EL (cell line): ENCODE data around the gene VAC14.

Experiments
- DNase-seq: peaks from one replicate; pipeline ENCODE4 v3.0.0-alpha.2; 2016

The VAC14 gene

DNA sequence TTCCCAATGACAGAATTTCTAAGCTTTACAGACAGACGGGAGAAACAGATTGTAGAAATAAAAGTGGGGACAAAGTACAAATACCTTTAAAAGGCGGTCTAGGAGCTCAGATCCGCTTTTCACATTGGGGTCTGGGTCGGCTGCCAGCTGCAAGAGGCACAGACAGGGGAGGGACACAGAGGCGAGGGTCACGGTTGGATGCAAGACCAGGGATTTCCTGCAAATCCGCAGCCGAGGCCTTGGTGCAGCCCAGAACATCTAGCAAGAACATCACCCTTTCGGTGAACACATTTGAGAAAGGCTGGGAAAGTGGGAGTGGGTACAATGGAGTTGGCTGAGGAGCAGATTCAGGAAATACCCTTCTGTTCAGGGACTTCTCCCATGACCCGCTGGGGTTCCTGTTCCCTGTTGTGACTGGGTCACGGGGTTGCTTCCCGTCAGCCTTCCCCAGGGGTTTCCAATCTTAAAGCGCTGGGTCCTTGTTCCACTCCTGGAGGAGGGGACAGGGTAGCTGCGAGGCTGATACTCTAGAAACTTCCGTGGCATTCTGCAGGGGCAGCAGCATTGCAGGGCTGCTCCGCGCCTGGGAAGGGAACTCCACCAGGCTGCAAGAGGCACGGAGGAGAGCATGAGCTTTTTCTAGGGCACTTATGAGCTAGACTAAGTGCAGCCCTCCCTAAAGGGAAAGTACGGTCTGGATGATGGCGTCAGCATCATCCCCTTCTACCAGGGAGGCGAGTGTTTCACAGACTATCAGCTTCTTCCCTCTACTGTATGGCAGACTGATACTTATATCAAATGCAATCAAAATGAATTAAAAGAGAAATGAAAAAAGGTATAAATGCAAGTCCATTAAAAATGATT, 16.0 kb downstream of the VAC14 start:
- DNase-seq = no peak

- no peak for DNase-seq
These were observed 18.7 kb downstream of the VAC14 start for GRCh38 chr16:70782237-70782636.

GRCh38 chr16:70781800-70782199, 19.2 kb downstream of the VAC14 start:
- no peak for DNase-seq

- no peak for DNase-seq
These were observed 20.4 kb downstream of the VAC14 start for GRCh38 chr16:70780546-70780945.

- DNase-seq = no peak
These were observed 21.6 kb downstream of the VAC14 start for GRCh38 chr16:70779361-70779760.

DNA sequence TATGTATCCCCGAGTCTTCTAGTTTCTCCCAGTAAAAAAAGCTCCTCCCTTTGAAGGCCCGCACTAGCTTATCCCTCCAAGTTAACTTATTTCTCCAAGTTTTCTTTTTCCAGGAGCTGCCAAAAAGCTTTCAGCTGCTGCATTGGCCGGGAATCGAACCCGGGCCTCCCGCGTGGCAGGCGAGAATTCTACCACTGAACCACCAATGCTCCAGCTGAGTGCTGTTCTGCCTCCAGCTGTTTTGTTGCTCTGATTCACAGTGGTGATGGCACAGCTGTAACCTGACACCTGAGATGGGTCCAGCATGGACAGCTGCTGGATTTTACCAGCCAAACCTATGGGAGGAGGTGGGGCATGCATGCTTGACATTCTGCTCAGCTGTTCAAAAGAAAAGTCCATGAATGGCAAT, 22.1 kb downstream of the VAC14 start:
- peak; percentile 76 for DNase-seq

GRCh38 chr16:70777973-70778406, 23.0 kb downstream of the VAC14 start:
- DNase-seq = peak; percentile 18

- no peak for DNase-seq
These were observed 23.5 kb downstream of the VAC14 start for GRCh38 chr16:70777496-70777895.

GRCh38 chr16:70775399-70775798, 25.6 kb downstream of the VAC14 start:
- DNase-seq = no peak

DNA sequence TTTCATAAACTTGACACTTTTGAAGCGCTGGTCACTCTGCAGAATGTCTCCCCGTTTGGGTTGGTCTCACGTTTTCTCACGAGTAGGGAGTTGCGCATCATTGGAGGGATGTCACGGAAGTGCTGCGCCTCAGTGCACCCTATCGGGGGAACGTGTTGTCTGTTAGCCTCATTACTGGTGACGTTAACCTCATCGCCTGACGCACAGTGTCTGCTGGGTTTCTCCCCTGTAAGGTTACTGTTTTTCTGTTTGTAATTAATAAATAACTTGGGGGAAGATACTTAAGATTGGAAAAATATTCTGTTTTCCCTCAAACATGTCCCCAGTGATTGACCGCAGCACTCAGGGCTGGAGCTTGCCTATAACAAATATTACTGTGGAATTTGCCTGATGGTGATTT, 26.7 kb downstream of the VAC14 start:
- DNase-seq = no peak

GRCh38 chr16:70772493-70772892, 28.5 kb downstream of the VAC14 start:
- DNase-seq = peak; percentile 51

DNA sequence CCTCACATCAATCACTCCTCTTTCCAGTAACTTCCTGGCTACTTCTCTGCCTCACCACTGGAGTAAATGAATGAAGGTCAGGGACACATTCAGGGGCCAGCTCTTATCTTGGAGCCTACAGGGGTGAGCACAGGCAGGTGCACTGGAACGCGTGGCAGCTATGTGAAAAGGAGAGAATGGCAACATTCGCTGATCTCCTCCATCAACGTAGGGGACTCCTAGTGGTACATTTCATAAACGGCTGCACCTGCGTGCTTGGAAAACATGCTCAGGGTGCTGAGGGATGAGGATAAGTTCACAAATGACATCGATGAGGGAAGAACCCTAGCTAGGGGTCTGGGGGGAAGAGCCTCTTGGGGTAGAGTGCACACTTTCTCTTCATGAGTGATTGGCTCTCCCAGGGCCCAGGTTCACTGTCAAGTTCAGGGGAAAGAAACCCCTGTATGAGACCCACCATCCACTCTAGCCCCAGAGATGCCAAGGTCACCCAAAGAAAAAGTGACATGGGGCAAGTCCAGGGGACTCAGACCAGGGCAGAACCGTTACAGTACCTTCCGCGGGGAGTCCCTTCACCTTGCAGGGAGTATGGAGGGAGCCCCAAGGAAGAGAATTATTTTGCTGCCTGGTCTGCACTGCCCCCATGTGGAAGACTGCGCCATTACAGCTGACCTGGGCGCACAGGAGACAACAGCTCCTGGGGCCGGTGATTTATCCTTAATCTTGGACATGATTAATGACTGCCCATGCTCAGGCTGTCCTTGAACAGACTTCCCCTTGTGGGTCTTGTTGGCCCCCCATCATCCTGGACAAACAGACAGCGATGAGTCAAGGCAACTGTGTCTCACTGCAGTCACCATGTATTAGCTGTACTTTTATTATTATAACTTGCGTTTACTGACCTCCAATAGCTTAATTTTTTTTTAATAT, 30.1 kb downstream of the VAC14 start:
- peak; percentile 68 for DNase-seq

DNA sequence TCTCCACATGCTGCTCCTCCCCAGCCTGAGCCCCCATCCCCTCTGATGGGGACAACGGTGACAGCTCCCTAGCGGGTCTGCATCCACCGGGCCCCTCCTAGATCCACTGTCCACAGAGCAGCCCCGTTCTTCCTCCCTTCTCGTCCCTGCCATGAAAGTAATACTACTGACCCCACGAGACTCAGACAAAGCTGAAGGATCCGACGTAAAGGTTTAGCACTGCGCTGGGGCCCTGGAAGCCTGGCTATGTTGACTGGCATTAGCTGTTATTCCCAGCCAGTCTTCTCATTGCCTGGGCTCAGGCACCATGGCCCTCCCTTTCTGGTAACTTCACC, 30.7 kb downstream of the VAC14 start:
- no peak for DNase-seq

GRCh38 chr16:70769761-70770160, 31.2 kb downstream of the VAC14 start:
- no peak for DNase-seq

DNA sequence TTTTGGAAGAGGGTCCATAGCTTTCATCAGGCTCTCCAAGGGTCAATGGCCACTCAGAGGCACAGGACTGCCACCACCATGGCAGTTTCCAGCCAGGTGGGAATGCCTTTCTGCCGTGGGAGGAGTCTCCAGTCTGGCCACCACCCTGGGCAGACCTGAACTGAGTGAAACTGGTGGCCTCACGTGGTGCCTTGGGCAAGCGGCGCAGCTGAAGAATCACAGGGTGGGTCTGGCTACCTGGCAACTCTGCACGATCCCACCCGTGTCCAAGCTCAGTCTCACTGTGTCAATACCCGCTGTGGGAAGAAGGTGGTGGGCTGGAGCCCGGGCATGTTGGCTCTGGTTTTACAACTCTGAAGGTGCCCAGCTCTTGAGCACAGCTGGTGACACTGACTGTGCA, 31.8 kb downstream of the VAC14 start:
- DNase-seq = no peak

- no peak for DNase-seq
These were observed 32.8 kb downstream of the VAC14 start for GRCh38 chr16:70768203-70768580.

DNA sequence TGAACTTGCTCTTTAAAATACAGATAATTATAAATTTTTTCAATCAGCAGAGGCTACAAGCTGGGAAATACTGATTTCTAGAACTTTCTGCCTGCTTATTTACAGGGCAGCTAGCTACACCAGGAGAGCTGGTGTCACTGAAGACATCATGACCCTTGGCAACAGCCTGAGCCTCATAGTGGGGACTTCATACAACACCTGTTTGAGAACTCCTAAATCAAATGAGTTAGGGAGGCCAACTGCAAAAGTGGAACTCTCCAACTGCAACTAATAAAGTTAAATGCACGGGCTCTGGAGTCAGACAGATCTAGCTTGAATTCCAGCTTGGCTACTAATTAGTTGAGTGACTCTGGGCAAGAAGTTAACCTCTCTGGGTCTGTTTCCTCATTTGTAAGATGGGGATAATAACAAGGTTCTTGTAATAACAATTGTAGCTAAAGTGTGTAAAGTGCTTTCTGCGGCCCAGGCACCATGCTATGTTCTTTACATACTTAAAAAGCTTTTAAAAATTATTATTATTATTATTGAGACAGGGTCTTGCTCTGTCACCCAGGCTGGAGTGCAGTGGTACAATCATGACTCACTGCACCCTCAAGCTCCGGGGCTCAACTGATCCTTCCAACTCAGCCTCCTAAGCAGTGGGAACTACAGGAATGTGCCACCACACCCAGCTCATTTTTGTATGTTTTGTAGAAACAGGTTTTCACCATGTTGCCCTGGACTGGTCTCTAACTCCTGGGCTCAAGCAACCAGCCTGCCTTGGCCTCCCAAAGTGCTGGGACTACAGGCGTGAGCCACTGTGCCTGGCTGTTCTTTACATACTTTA, 33.4 kb downstream of the VAC14 start:
- DNase-seq = peak; percentile 70

DNA sequence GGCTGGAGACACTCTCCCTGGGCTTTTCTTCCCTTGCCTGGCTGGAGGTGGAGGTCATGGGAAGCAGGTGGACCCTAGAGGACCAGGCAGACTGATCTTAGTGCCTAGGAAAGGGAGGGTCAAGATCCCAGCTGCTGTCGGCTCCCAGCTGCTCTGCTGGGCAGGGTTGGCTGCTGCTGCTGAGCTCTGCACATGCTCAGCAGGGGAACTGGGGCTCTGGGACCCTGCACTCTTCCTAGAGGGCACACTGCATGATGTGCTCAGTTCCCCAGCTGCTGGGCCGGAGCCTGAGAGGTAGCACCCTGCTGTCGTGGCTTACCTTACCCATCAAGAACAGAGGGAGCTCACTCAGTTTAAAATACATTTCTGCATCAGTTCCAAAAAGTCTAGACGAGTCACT, 34.3 kb downstream of the VAC14 start:
- no peak for DNase-seq

GRCh38 chr16:70766176-70766575, 34.8 kb downstream of the VAC14 start:
- no peak for DNase-seq

GRCh38 chr16:70765491-70765890, 35.5 kb downstream of the VAC14 start:
- no peak for DNase-seq

DNA sequence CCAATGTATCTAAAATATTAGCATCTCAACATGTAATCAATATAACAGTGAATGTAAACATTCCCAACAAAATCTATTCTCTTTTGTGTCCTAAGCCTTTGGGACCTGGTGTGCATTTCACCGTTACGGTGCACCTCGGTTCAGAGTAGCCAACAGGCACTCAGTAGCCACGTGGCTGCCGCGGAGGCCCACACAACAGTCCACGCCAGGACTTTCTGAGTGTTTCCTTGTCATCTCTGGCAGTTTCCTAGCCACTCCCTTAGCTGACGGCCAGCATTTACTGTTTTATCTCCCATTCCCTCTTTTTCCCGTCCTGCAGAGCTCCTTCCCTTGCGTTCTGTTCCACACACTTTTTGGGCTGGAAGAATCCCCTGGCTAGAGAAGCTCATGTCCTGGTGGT, 36.3 kb downstream of the VAC14 start:
- DNase-seq = no peak

GRCh38 chr16:70760221-70760620, 40.7 kb downstream of the VAC14 start:
- no peak for DNase-seq

- DNase-seq = no peak
These were observed 41.3 kb downstream of the VAC14 start for GRCh38 chr16:70759666-70760065.
